Choroid plexus epithelial cell (primary cell): ENCODE results near the gene CLRN1.
"Not testable (repeated sequence)": the region's sequence is repeated elsewhere in the genome, so short reads cannot be mapped to it uniquely, and the experiment has no call there.

Experiments used
- DNase-seq: peaks from one replicate; pipeline ENCODE4 v3.0.0-alpha.2; 2010; ENCODE audit warnings: low read depth
- H3K4me3 ChIP-seq: 2 replicates; pipeline ENCODE4 v1.5.1; 2011; ENCODE audit warnings: low read depth, mild to moderate bottlenecking, control low read depth, low read length, moderate library complexity
- CTCF ChIP-seq: conservative IDR thresholded peaks from 2 replicates; pipeline ENCODE4 v1.5.1; 2011; ENCODE audit warnings: low read depth, mild to moderate bottlenecking, control low read depth, inconsistent platforms, low read length, moderate library complexity

CLRN1 gene

GRCh38 chr3:150998996-150999395 lies 26.5 kb upstream of the CLRN1 start:
- H3K4me3 ChIP-seq, result no peak overlapping the region
- TF ChIP-seq CTCF, result no peak
- no peak for DNase-seq

- no peak for TF ChIP-seq CTCF
- no peak for DNase-seq
- no peak overlapping the region for H3K4me3 ChIP-seq
These were observed 24.2 kb upstream of the CLRN1 start for GRCh38 chr3:150996731-150997130.

GRCh38 chr3:150995510-150995909 lies 23.0 kb upstream of the CLRN1 start:
- no peak for DNase-seq
- no peak overlapping the region for H3K4me3 ChIP-seq
- TF ChIP-seq CTCF, result no peak

- no peak for DNase-seq
- H3K4me3 ChIP-seq, result no peak overlapping the region
- no peak for TF ChIP-seq CTCF
These were observed 16.7 kb upstream of the CLRN1 start for GRCh38 chr3:150989208-150989607.

- not testable (repeated sequence) for H3K4me3 ChIP-seq, DNase-seq
These were observed 15.9 kb upstream of the CLRN1 start for GRCh38 chr3:150988395-150988794.

- no peak for DNase-seq
- no peak overlapping the region for H3K4me3 ChIP-seq
- TF ChIP-seq CTCF, result no peak
These were observed 13.2 kb upstream of the CLRN1 start for GRCh38 chr3:150985711-150986110.

- DNase-seq, result no peak
- TF ChIP-seq CTCF, result no peak
- H3K4me3 ChIP-seq, result no peak overlapping the region
These were observed 11.5 kb upstream of the CLRN1 start for GRCh38 chr3:150984066-150984465.

- no peak for DNase-seq
- no peak overlapping the region for H3K4me3 ChIP-seq
- no peak for TF ChIP-seq CTCF
These were observed 6.1 kb upstream of the CLRN1 start for GRCh38 chr3:150978566-150979148.
